Cardiac septum (tissue), 1 donor: ENCODE results near the gene HYPK. TPM values are rescaled to one million over a fixed set of nuclear protein-coding genes. Genes with fewer than 3 reads are reported as not detected.
"Not testable (repeated sequence)": the region's sequence is repeated elsewhere in the genome, so short reads cannot be mapped to it uniquely, and the experiment has no call there.

Source experiments
- DNase-seq: peaks from one replicate; pipeline ENCODE4 v3.0.0-alpha.2; 2020; ENCODE audit warnings: low spot score
- intact Hi-C: fragments of 100-400 bp; cut with DNase I; formaldehyde crosslinking; loops from one replicate; pipeline ENCODE4 v1.14.0; 2022
- microRNA-seq: library from miRNA; unstranded; fragments of <30 nt; microRNA quantifications from one replicate; pipeline ENCODE4 v1.2.0, GENCODE V29; 2020
- total RNA-seq: library from RNA; stranded (reverse); fragmentation: NEBNext Ultra II Directional; extraction: Animal tissue kit (Norgen Biotek cat#: 25700); gene quantifications from one replicate; pipeline ENCODE4 v1.2.1, GENCODE V29; 2021
- donor health status: DM: no; HTN: no; CAD: no.

Gene HYPK
- total RNA-seq, 1 donor from 2014 or later = 11.7 TPM

- intact Hi-C loops, DNase-seq: not testable (repeated sequence)
Measured at GRCh38 chr15:43830691-43831275, 30.4 kb downstream of the HYPK start.

GRCh38 chr15:43831519-43832052 is 31.2 kb downstream of the HYPK start:
- DNase-seq, intact Hi-C loops: not testable (repeated sequence)

GRCh38 chr15:43832485-43832884 is 32.1 kb downstream of the HYPK start:
- DNase-seq, intact Hi-C loops: not testable (repeated sequence)

- DNase-seq = no peak
- intact Hi-C loops = no loop called here
Measured at GRCh38 chr15:43845421-43845820, 45.0 kb downstream of the HYPK start.

- intact Hi-C loops = no loop called here
- no peak for DNase-seq
Measured at GRCh38 chr15:43851251-43851650, 50.9 kb downstream of the HYPK start.

GRCh38 chr15:43852607-43853006 is 52.2 kb downstream of the HYPK start:
- no peak for DNase-seq
- intact Hi-C loops = no loop called here

Small RNA genes within 50 kb of the gene (microRNA-seq; reads per million reads assigned to microRNA genes)
- not detected for gene MIR1282

Other genes starting within 250 kb of the HYPK start
- 42.1 TPM for gene PPIP5K1, start 210.4 kb upstream of the HYPK start, total RNA-seq
- not detected for gene CKMT1B, start 206.6 kb upstream of the HYPK start, total RNA-seq
- gene STRC, start 181.8 kb upstream of the HYPK start, total RNA-seq = 0.24 TPM
- gene CATSPER2, start 151.8 kb upstream of the HYPK start, total RNA-seq = 3.0 TPM
- 0.32 TPM for gene CKMT1A, start 106.7 kb upstream of the HYPK start, total RNA-seq
- 176 TPM for gene PDIA3, start 54.2 kb upstream of the HYPK start, total RNA-seq
- gene ELL3, start 23.6 kb upstream of the HYPK start, total RNA-seq = 2.2 TPM
- 943 TPM for gene SERF2, start 8.3 kb upstream of the HYPK start, total RNA-seq
- 0.43 TPM for gene SERINC4, start 379 bp upstream of the HYPK start, total RNA-seq
- 19.8 TPM for gene MFAP1, start 24.1 kb downstream of the HYPK start, total RNA-seq
- gene WDR76, start 26.4 kb downstream of the HYPK start, total RNA-seq = 0.97 TPM